Mononuclear cell (primary cell): ENCODE measurements around the gene BAAT. TPM values are rescaled to one million over a fixed set of nuclear protein-coding genes. Genes with fewer than 3 reads are reported as not detected.

Experiments
- H3K27me3 ChIP-seq: 2 replicates; pipeline ENCODE4 v1.6.0; 2011; ENCODE audit warnings: low read length, control low read depth; ENCODE audit not compliant: insufficient read depth
- H3K4me1 ChIP-seq: 2 replicates; pipeline ENCODE4 v1.5.1; 2011; ENCODE audit warnings: mild to moderate bottlenecking, low read length, control low read depth; ENCODE audit not compliant: insufficient read depth
- H3K4me3 ChIP-seq: 2 replicates; pipeline ENCODE4 v1.5.1; 2011; ENCODE audit warnings: mild to moderate bottlenecking, low read length, moderate library complexity
- H3K9me3 ChIP-seq: 2 replicates; pipeline ENCODE4 v1.5.1; 2011; ENCODE audit warnings: low read depth, mild to moderate bottlenecking, control low read depth, low read length
- total RNA-seq: library from RNA; depleted of rRNA; stranded (reverse); fragments of >200 nt; gene quantifications from one replicate; pipeline ENCODE4 v1.2.3, GENCODE V29; 2012

Gene BAAT
- total RNA-seq, 1 donor, result 0.10 TPM

DNA sequence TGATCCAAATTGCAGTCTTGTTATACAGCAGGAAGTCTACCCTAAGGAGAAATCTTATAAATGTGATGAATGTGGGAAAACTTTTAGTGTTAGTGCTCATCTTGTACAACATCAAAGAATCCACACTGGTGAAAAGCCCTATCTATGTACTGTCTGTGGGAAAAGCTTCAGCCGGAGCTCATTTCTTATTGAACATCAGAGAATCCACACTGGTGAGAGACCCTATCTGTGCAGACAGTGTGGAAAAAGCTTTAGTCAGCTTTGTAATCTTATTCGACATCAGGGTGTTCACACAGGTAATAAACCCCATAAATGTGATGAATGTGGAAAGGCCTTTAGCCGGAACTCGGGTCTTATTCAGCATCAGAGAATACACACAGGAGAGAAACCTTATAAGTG lies 24.3 kb upstream of the BAAT start:
- H3K27me3 ChIP-seq, result no peaks in the 10 kb centered on the region
- no peak overlapping the region for H3K4me3 ChIP-seq
- H3K9me3 ChIP-seq, result peaks cover 91% of the 10 kb centered on the region
- H3K4me1 ChIP-seq, result no peaks in the 10 kb centered on the region

DNA sequence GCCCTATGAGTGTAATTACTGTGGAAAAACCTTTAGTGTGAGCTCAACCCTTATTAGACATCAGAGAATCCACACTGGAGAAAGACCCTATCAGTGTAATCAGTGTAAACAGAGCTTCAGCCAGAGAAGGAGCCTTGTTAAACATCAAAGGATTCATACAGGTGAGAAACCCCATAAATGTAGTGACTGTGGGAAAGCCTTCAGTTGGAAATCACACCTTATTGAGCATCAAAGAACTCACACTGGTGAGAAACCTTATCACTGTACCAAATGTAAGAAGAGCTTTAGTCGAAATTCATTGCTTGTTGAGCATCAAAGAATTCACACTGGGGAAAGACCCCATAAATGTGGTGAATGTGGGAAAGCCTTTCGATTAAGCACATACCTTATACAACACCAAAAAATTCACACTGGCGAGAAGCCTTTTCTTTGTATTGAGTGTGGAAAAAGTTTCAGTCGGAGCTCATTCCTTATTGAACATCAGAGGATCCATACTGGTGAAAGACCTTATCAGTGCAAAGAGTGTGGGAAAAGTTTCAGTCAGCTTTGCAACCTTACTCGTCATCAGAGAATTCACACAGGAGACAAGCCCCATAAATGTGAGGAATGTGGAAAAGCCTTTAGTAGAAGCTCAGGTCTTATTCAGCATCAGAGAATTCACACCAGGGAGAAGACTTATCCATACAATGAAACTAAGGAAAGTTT lies 23.7 kb upstream of the BAAT start:
- peaks cover 91% of the 10 kb centered on the region for H3K9me3 ChIP-seq
- H3K27me3 ChIP-seq, result no peaks in the 10 kb centered on the region
- H3K4me3 ChIP-seq, result no peak overlapping the region
- no peaks in the 10 kb centered on the region for H3K4me1 ChIP-seq

DNA sequence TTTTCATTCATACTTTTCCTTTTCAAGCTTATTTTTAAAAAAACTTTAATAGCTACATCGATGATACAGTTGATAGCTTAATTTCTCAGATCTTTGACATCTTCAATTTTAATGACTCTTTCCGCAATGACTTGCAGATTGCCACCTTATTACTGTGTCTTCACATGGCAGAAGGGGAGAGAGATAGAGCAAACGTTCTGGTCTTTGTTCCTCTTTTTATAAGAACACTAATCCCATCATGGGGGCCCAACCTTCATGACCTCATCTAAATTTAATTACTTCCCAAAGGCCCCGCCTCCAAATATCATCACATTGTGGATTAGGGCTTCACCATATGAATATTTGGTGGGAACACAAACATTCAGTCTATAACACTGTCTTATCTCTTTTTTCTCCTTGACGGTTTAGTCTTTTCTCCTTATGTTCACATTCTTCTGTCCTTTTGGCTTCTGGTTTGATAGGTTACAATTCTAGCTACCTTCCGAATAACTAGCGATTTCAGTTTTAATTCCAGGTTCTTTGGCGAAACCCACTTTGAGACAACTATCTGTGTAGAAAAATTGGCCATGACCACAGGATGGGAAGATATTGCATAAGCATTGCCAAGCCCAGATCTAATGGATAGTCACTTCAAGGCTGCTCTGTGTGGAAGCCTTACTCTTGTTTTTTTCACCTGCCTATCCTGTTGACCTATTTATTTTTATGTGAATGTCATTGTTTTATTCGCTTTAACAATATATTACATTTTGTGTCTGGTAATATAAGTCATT lies 18.9 kb upstream of the BAAT start:
- Histone ChIP-seq H3K27me3 (no peaks in the 10 kb centered on the region), H3K4me1 (peaks cover 18% of the 10 kb centered on the region), H3K4me3 (no peak overlapping the region), H3K9me3 (peaks cover 53% of the 10 kb centered on the region)

DNA sequence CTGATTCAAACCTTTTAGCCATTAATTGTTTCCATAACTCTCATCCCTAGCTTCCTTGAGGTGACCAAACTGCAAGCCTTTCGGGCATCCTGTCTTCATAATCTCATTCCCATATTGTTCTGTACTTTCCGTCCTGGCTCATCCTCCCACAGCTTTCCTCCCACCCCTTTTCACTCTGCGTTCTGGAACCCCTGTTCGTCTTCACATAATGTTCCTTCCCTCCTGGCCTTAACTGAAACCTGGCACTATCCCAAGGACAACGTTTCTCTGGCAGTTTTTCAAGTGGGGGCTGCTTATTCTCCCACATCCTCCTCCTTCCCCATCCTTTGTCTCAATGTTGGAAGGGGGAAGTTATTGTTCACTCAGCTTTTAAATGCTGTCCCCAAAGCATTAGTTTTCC lies 15.3 kb upstream of the BAAT start:
- peaks cover 17% of the 10 kb centered on the region for H3K9me3 ChIP-seq
- H3K27me3 ChIP-seq, result no peaks in the 10 kb centered on the region
- H3K4me1 ChIP-seq, result peaks cover 31% of the 10 kb centered on the region
- H3K4me3 ChIP-seq, result no peak overlapping the region

DNA sequence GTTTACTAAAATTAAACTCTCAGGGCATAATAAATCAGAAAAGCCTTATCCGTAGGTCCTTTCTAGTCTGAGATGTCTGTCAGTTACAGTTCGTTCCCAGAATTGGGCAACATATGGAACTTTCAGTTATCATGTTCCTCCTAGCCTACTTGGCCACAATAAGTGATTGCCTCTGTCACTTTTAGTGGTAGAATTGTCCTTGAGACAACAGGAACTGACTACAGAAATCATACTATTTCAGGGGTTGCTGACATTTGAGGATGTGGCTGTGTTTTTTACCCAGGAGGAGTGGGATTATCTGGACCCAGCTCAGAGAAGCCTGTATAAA lies 14.8 kb upstream of the BAAT start:
- H3K9me3 ChIP-seq, result peaks cover 12% of the 10 kb centered on the region
- peak overlapping the region; percentile 55 for H3K4me3 ChIP-seq
- peaks cover 31% of the 10 kb centered on the region for H3K4me1 ChIP-seq

DNA sequence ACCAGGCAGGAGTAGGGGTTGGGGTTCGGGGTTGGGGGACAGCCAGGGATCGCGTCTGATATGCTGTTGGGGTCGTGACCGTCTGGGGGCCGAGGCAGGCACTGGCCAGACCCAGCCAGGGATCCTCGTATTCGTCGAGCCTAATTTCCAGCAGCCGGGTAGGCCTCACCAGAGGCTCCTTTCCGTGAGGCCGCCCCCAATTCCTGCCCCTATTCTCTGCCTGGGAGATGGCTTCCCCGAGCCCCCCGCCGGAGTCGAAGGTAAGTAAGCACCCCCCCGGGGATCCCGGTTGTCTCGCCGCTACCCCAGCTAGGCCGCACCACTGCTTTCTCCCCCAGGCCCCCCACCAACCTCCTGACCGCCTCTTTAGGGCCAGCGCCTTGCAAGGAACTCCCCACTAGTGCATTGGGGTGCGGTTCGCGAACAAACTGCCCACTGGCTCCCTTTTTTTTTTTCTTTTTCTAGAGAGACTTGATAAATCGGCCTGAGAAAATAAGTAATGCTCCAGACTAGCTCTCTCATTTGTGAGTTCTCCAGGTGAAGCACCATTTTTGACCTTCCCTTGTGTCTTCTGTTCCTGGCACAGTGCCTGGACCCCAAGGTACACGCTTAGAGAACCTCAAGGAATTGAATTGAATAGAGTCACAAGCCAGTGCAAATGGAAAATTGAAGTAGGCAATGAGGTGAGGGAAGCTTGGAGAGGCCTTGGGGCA lies 14.3 kb upstream of the BAAT start:
- H3K4me3 ChIP-seq, result peak overlapping the region; percentile 55

More for the DNA sequence above, 14.8 kb upstream of the BAAT start:
- no peaks in the 10 kb centered on the region for H3K27me3 ChIP-seq

DNA sequence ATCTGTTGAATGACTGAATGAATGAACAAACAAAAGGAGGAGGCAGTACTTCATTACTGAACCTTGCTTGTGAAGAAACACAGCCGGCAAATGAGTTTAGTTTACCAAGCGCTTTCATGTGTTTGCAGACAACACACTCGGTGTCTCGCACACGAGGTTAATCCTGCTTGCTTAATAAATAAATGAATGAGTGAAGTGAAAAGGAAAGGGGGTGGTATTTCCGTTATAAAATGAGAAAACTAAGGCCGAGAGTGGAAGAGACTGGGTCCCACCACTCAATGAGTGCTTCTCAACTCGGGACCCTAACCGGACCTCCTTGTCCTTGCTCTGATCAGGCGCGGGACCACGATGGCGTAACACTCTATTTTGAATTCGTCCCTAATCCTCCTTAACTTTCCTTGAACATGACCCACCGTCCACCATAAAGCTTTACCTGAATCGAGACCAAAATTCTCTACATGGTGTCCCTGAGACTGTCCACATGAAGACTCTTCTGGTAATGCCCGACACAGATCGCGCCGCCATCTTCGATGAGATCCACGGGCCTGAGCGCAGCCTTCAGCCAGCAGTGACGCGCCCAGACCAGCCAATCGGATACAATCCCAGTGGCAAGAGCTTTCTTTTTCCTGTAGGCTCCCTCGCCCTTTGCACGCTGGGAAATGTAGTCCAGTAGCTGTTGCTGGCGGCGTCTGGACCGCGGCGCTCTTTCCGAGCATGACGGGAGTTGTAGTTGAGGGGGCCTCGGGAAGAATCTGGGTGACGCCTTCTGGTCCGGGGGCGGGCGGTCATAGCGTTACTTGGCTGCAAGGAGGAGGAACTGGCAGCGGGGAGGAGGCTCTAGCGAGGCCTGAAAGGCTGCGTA lies 13.5 kb upstream of the BAAT start, which contains the start of the genes MRPL50 and ZNF189:
Gene MRPL50 (minus strand): TSS at position 551 of the 862 bp plus-strand sequence. CDS start 26 bp downstream, at position 525.
Gene ZNF189 (plus strand): TSS at position 784 of the 862 bp plus-strand sequence. CDS start 306 bp downstream, outside the sequence.
- peak within 1 kb of the TSS; percentile 85 for H3K4me3 ChIP-seq
- H3K4me1 ChIP-seq, result peaks cover 31% of the 10 kb centered on the region
- no peaks in the 10 kb centered on the region for H3K27me3 ChIP-seq
- H3K9me3 ChIP-seq, result peaks cover 7% of the 10 kb centered on the region

More for the DNA sequence above, 14.3 kb upstream of the BAAT start:
- Histone ChIP-seq H3K9me3 (peaks cover 10% of the 10 kb centered on the region), H3K4me1 (peaks cover 31% of the 10 kb centered on the region), H3K27me3 (no peaks in the 10 kb centered on the region)

DNA sequence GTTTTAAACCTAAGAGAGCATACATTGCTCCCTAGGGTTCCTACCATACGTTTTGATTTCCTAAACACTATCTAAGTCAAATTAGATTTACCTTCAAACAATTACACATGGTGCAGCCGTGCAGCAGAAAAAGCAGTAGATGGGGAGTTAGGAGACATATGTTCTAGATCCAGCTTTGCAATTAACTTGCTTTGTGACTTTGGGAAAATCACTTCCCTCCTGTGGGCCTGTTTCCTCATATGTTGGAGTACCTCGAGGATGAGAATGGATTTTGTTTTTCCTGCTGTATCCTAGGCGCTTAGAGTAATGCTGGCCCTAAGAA lies 12.9 kb upstream of the BAAT start:
- peaks cover 31% of the 10 kb centered on the region for H3K4me1 ChIP-seq
- peaks cover 10% of the 10 kb centered on the region for H3K9me3 ChIP-seq
- H3K27me3 ChIP-seq, result no peaks in the 10 kb centered on the region
- H3K4me3 ChIP-seq, result peak overlapping the region; percentile 85

DNA sequence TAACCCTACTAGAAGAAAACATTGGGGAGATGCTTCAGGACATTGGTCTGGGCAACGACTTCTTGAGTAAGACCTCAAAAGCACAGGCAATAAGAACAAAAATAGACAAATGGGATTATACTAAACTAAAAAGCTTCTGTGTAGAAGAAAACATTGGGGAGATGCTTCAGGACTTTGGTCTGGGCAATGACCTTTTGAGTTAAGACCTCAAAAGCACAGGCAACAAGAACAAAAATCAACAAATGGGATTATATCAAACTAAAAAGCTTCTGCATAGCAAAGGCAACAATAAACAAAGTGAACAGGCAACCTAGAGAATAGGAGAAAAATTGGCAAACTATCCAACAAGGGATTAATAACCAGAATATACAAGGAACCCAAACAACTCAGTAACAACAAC lies 9.9 kb upstream of the BAAT start:
- Histone ChIP-seq H3K27me3 (no peaks in the 10 kb centered on the region), H3K4me3 (no peak overlapping the region), H3K4me1 (peaks cover 19% of the 10 kb centered on the region), H3K9me3 (peaks cover 10% of the 10 kb centered on the region)

DNA sequence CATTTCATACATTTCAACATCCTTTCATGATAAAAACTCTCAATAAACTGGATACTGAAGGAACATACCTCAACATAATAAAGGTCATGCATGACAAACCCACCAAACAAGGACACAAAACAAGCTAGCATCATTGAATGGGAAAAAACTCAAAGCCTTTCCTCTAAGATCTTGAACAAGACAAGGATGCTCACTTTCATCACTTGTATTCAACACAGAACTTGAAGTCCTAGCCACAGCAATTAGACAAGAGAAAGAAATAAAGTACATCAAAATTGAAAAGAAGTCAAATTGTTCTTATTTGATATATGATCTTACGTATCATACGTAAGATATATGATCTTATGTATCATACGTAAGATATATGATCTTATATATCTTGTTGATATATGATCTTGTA lies 8.3 kb upstream of the BAAT start:
- Histone ChIP-seq H3K9me3 (peaks cover 10% of the 10 kb centered on the region), H3K4me1 (peaks cover 13% of the 10 kb centered on the region), H3K27me3 (no peaks in the 10 kb centered on the region), H3K4me3 (no peak overlapping the region)

DNA sequence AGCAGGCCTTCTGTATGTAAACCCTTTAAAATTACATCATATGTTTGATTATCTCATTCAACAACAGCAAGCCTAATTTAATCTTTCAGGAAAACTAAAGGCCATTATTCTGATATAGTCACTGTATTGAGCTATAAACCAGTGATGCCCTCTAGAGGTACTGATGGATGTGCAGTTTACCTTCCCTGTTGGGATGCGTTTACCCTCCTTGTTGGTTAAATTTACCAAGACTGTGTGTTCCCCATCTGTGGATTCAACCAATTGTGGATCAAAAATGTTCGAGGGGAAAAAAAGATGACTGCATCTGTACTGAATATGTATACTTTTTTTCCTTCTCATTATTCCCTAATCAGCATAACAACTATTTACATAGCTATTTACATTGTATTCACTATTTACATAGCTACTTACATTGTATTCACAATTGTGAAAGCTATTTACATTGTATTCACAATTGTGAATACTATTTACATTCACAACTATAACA lies 3.7 kb upstream of the BAAT start:
- Histone ChIP-seq H3K4me3 (no peak overlapping the region), H3K9me3 (peaks cover 7% of the 10 kb centered on the region), H3K4me1 (no peaks in the 10 kb centered on the region), H3K27me3 (no peaks in the 10 kb centered on the region)

DNA sequence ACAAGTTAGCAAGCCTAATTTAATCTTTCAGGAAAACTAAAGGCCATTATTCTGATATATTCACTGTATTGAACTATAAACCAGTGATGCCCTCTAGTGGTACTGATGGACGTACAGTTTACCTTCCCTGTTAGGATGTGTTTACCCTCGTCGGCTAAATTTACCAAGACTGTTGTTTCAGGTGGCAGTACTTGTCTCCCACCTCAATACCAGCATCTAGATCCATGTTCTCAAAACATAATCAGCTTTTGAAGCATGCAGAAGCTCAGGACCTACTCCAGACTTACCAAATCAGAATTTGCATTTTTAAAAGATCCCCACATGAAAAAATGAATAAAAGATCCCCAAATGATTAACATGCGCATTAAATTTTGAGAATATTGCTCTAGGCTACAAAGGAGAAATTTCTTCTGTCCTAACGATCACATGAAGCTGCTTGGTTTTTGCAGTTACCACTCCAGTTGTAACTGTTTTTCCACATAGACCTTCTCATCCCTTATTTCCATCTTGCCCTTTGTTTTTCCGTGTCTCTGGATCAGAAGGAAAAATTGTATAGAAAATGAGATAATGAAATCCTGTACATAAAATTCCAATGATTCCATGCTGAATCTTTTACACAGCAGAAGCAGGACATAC lies 3.2 kb upstream of the BAAT start:
- H3K27me3 ChIP-seq, result no peaks in the 10 kb centered on the region
- no peak overlapping the region for H3K4me3 ChIP-seq
- peaks cover 2% of the 10 kb centered on the region for H3K9me3 ChIP-seq
- no peaks in the 10 kb centered on the region for H3K4me1 ChIP-seq

DNA sequence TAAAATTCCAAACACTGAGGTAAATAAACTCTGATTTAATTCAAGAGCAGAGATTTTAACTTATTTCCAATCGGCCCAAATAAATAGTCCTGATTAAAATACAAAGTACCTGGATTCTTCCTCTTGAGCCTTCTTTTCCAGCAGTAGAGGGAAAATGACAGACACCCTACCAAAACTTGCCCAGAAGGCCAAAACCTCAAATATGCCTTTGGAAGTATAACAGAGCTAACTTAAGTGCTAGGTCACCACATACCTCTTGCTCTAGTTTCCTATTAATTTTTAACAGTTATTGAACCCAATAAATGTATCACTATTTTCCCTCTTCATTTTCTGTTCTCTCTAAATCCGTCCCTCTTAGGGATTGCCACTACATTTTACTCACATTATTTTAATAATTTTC lies 1.4 kb downstream of the BAAT start:
- no peak overlapping the region for H3K4me3 ChIP-seq
- H3K9me3 ChIP-seq, result no peaks in the 10 kb centered on the region
- H3K27me3 ChIP-seq, result no peaks in the 10 kb centered on the region
- H3K4me1 ChIP-seq, result no peaks in the 10 kb centered on the region

DNA sequence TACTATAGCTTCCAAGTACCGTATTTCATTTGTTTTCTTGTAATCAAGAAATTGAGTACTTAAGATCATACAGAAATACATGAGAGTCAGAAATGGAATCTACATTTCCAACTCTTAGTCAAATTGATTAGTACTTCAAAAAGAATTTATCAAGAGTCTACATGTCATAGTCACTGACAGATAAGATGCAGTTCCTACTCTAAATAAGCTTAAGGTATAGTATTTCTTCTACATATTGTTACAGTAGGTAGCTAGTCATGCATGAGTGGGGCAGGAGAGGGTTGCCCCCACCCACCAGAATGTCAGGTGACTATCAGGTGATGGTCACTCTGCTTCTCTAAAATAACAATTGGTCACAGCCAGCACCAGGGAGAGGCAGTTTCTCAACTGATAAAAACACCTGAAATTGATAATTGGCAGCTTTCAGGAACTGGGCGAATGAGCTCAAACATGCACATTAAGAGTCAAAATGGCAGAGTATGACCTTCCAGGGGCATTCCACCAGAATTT lies 2.9 kb downstream of the BAAT start:
- H3K4me1 ChIP-seq, result no peaks in the 10 kb centered on the region
- H3K4me3 ChIP-seq, result no peak overlapping the region
- H3K27me3 ChIP-seq, result no peaks in the 10 kb centered on the region
- H3K9me3 ChIP-seq, result no peaks in the 10 kb centered on the region
